ENCODE measurements around the gene ZHX3.
"Not testable (repeated sequence)": the region's sequence is repeated elsewhere in the genome, so short reads cannot be mapped to it uniquely, and the experiment has no call there.

Gene ZHX3

DNA sequence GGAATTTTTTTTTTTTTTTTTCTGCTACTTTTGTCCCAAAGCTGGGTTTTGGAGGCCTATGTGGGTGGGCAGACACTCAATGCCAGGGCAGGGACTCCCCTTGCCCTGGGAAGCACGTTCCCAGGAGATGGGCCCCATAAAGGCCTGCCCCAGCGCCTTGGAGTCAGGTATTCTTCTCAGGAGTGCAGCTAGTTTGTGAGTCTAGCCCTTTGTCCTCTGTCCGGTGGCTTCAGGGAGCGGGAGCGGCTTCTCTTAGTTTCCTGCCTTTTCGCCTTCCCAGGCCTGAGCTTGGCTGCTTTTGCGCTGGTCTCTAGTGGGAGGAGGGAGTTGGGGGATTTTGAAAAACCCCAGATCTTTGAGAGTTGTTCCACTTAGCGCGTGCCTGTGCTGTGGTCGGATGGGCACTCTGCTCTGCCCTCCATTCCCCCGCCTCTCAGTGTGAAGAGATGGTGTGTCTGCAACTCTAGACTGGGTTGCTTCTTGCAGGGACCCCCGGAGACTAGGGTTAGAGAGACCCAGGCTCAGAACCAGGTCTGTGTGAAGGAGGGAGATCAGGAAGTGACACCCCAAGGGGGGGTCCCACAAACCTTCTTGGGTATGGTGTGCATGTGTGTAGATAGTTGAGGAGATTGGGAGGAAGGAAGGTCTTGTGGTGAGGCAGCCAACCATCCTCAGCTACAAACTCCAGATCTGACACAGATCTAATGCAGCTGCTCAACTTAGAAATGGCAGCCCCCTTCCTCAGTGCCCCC, 178.9 kb downstream of the ZHX3 start:
- H3K27me3 Mint-ChIP-seq = no peaks in the 10 kb centered on the region
- H3K27ac Mint-ChIP-seq = peak overlapping the region; percentile 67
- H3K4me1 Mint-ChIP-seq = peaks cover 88% of the 10 kb centered on the region
- H3K36me3 Mint-ChIP-seq = no peaks in the 10 kb centered on the region
- no peaks in the 10 kb centered on the region for H3K9me3 Mint-ChIP-seq
- peak; percentile 1 for ATAC-seq
- peak overlapping the region; percentile 79 for H3K4me3 Mint-ChIP-seq

DNA sequence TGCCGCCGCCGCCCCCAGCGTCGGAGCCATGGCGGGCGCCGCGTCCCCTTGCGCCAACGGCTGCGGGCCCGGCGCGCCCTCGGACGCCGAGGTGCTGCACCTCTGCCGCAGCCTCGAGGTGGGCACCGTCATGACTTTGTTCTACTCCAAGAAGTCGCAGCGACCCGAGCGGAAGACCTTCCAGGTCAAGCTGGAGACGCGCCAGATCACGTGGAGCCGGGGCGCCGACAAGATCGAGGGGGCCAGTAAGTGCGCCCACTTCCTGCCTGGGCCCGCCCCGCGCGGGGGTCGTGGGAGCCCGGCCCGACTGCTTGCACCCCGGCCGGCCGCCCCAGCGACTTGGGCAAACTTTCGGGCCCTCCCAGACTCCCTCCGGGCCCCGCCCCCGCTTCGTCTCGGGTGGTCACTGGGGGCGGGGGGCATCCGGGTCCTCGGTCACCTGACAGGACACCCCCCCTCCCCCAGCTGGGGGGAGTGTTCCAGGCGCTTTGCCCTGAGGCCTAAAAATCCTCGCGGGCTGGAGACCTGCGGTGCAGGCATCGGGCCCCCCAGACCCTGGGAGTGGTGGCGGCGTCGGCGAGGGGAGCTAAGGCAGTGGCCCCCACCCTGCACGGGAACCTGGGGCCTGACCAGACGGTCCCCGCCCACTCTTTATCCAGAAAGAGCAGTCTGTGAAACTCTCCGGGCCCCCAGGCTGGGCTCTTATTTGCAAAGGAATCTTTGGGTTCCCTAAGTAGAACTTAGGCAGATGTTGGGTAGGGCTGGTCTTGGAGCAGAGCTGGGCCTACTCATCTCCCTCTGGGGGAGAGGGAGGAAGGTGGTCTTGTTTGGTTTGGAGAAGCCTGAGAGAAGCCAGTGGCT, 179.7 kb downstream of the ZHX3 start:
- peak; percentile 55 for ATAC-seq
- Mint-ChIP-seq H3K27me3 (no peaks in the 10 kb centered on the region), H3K4me1 (peaks cover 86% of the 10 kb centered on the region), H3K9me3 (no peaks in the 10 kb centered on the region), H3K27ac (peak overlapping the region; percentile 67), H3K36me3 (no peaks in the 10 kb centered on the region), H3K4me3 (peak overlapping the region; percentile 79)

DNA sequence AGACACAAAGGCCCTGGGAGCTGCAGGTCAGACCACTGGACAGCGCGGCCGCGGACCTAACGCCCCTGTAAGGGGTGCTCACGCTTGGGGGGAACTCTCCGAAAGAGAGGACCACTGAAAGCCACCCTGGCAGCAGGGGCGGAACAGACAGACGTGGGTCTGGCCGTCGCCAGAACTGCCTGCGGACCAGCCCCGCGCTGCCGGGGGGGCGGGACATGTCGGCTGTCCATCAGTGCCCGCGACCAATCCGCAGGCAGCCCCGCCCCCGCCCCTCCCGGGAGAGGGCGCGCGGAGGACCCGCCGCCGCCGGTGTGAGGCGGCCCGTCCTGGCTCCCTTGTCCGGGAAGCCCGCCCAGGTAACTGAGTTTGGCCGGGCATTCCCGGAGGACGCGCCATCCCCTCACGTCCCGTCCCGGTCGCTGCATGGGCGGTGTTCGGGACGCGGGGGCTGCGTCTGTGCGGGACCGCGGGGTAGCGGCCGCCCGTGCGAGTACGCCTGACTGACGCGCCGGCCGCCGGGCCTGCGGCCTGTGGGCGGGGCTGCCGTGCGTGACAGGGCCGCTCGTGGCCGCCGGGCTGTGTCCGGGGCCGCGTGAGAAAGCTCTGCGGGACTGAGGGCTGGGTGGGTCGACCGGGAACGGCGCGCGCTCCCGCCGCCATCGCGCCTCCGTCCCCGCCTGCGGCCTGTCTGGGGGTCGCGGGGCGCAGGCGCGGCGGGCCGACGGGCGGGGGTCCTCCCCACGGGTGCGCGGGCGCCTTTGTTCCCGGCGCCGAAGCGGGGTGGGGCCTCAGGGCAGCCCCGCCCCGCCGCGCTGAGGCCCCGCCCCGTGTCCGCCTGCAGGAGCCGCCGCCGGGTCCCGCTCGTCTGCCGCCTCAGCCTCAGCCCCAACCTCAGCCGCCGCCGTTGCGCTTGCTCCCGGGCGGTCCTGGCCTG, 180.6 kb downstream of the ZHX3 start, which contains the start of gene PLCG1:
Gene PLCG1, plus strand, starts transcription at position 864 of the 934 bp plus-strand sequence. CDS start 99 bp downstream, outside the sequence.
- Mint-ChIP-seq H3K27me3 (no peaks in the 10 kb centered on the region), H3K36me3 (no peaks in the 10 kb centered on the region), H3K4me1 (peaks cover 79% of the 10 kb centered on the region), H3K27ac (peak within 1 kb of the TSS; percentile 75), H3K4me3 (peak within 1 kb of the TSS; percentile 79), H3K9me3 (no peaks in the 10 kb centered on the region)
- ATAC-seq = peak; percentile 85

DNA sequence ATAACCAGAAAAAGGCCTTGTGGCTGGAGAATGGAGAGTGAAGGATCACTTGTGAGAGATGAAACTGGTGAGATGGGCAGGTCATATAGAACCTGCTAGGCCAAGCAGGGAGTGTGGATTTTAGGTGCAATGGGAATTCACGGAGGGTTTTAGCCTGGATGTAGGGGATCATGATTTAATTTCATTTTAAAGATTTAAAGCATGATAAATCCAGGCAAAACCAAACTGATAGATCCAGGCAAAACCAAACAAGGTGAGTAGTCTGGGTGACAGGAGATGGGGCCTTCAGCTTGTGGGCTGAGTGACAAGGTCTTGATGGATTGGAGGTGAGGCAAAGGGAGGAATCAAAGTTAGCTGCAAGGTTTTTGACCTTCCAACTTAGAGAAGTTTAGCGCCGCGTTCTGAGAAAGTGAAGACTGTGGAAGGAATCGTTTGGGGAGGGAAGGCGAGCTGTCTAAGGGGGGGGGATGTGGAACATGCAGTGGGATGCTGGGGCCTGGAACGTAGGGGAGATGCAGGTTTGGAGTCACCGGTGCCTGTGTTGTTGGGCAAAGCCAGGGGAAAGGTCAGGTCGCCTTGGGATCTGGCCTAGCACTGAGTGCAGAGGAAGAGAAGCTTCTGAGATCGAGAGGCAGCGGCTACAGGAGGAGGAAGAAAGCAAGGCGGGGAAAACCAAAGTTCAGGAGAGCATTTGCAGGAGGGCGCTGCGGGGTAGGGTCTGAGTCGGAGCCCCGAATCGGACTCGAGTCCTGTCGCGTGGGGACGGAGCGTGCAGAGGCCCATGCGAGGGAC, 181.4 kb downstream of the ZHX3 start:
- no peaks in the 10 kb centered on the region for H3K27me3 Mint-ChIP-seq
- H3K27ac Mint-ChIP-seq = peak overlapping the region; percentile 75
- H3K9me3 Mint-ChIP-seq = no peaks in the 10 kb centered on the region
- H3K4me3 Mint-ChIP-seq = peak overlapping the region; percentile 79
- H3K36me3 Mint-ChIP-seq = no peaks in the 10 kb centered on the region
- ATAC-seq = no peak
- peaks cover 79% of the 10 kb centered on the region for H3K4me1 Mint-ChIP-seq

DNA sequence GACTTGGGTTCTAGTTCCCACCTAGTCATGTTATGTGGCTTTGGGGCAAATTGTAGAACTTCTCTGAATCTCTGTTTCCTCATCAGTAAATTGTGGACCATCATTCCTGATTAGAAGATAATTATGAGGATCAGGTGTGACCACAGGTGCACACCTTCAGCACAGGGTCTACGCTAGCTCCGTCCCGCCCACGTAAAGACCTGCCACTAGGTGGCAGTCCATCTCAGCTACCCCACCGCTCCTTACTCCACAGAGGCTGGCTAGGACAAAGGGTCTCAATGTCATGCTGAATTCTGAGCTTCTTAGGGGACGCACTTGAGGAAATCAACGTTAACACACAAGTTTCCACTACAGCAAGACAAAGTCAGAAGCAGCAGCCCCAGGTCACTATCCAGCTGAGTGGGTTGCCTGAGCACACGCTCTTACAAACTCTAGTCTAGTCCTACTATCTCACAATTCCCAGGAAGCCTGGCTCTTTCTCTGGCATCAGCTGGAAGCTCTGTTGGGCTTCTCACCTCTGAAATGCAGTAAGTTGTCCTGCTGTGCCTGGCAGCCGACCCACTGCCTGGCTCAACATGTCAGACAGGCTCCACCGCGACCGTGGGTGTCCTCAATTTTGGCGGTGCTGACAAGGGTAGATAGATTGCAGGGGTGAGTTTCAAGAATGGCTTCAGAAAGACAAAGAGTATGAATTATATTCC, 182.2 kb downstream of the ZHX3 start:
- ATAC-seq = no peak
- H3K4me3 Mint-ChIP-seq = peak overlapping the region; percentile 79
- no peaks in the 10 kb centered on the region for H3K9me3 Mint-ChIP-seq
- H3K27me3 Mint-ChIP-seq = no peaks in the 10 kb centered on the region
- H3K27ac Mint-ChIP-seq = peak overlapping the region; percentile 75
- H3K36me3 Mint-ChIP-seq = no peaks in the 10 kb centered on the region
- peaks cover 73% of the 10 kb centered on the region for H3K4me1 Mint-ChIP-seq

DNA sequence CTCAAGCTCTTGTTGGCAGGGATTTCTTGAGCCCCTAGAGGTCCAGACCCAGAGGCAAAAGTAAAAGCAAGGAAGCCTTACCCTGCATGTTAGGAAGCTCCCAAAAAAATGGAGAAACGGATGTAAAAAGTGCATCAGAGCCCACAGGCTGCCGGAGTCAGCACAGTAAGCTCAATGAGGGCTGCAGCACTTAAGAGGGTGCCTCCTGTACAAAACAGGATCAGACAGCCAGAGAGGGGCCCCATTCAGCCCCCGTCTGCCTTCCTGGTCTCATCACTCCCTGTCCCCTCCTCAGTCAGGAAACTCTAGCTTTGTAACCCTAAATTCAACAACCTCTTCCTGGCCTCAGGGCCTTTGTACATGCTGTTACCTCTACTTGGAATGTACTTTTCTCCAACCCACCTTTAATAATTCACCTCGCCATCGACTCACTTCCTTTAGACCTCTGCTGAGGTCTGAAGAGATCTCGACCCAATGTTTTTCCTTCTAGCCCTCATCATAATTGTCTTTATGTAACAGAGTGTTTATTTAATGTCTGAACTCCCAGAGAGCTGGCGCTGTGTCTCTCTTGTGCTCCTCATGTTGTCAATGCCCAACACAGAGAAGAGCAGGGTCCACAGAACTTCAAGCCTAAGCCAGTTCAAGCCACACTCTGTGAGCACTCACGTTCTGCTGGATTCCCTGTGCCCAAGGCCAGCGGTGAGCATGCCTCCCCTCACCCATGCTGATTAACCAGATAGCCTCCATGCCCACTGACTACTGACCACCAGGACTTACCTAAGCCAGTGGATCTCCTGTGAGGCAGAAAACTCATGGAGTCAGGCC, 183.0 kb downstream of the ZHX3 start:
- Mint-ChIP-seq H3K9me3 (no peaks in the 10 kb centered on the region), H3K27me3 (no peaks in the 10 kb centered on the region), H3K4me3 (no peak overlapping the region), H3K27ac (peak overlapping the region; percentile 75), H3K4me1 (peaks cover 65% of the 10 kb centered on the region), H3K36me3 (no peaks in the 10 kb centered on the region)
- ATAC-seq = no peak

DNA sequence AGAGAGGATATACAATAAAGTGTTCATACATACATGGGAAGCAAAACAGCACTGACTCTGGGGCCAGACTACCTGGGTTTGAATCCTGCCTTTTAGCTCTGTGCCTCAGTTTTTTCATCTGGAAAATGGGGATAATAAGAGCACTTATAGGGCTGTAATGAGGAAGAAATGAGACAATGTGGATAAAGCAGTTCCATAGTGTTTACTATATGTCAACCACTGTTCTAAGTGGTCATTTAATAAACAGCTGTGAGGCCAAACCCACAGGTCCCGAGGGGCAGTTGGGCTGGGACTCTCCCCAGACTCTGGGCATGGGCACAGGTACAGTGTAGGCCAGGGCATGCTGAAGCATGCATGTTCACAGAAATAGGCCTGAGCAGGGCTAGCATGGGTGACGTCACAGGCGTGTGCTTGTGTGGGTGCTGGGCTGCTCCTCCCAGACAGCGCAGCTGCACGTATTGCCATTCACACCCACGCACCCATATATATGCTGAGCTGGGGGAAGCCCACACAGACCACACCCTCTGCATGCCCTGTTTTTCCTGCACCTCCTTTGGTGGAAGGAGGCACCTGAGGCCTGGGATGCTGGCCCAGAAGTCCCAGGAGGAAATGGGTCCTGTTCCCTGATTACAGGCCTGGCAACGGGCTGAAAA, 183.7 kb downstream of the ZHX3 start:
- H3K36me3 Mint-ChIP-seq = no peaks in the 10 kb centered on the region
- no peaks in the 10 kb centered on the region for H3K27me3 Mint-ChIP-seq
- peaks cover 57% of the 10 kb centered on the region for H3K4me1 Mint-ChIP-seq
- no peak overlapping the region for H3K4me3 Mint-ChIP-seq
- H3K27ac Mint-ChIP-seq = peak overlapping the region; percentile 75
- no peaks in the 10 kb centered on the region for H3K9me3 Mint-ChIP-seq
- ATAC-seq = peak; percentile 47

DNA sequence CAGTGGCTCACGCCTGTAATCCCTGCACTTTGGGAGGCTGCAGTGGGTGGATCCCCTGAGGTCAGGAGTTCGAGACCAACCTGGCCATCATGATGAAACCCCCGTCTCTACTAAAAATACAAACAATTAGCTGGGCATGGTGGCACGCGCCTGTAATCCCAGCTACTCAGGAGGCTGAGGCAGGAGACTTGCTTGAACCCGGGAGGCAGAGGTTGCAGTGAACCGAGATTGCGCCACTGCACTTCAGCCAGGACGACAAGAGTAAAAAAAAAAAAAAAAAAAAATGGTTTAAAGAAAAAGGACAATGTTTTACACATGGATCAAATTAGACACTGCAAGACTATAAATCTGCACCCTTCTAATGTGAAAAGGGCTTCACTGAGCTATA, 185.1 kb downstream of the ZHX3 start:
- not testable (repeated sequence) for H3K9me3 Mint-ChIP-seq, H3K36me3 Mint-ChIP-seq, H3K27me3 Mint-ChIP-seq, ATAC-seq, H3K4me3 Mint-ChIP-seq
- Mint-ChIP-seq H3K27ac (peak overlapping the region; percentile 59), H3K4me1 (peaks cover 48% of the 10 kb centered on the region)

DNA sequence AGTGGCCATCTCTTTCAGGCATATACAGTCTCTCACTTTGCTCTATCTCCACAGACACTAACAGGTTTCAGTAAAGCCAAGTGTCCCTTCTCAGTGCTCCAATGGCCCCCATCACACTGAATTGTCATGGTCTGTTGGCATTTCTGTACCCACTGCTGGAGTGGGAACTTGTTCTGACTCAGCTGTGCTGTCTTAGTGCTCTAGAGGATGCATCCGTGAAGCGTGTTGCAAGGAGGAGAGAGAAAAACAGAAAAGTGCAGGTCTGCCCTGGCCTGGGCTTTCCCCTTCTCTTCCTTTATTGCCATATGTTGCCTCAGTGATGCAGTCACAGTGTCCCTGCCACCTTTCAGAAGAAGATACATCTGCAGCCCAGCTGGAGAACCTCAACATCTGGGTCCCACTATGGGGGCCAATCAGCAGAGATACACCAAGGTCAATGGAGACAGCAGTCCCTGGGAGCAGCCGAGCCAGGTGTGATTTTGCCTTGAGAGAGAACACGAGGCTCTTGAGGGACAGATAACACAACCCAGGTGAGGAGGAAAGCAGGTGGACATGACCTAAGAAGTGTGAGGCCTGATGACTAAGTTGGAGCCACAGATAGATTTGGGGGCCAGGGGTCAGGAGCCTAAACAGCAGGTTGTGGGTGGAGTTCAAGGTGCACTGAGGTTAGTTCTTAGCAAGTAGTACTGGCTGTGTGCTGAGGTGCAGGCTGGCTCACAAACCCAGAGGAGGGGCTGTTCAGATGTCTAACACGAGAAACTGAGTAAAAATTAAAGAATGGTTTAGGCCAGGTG, 185.7 kb downstream of the ZHX3 start:
- peaks cover 48% of the 10 kb centered on the region for H3K4me1 Mint-ChIP-seq
- H3K27me3 Mint-ChIP-seq = no peaks in the 10 kb centered on the region
- peaks cover 9% of the 10 kb centered on the region for H3K36me3 Mint-ChIP-seq
- peak overlapping the region; percentile 59 for H3K27ac Mint-ChIP-seq
- no peaks in the 10 kb centered on the region for H3K9me3 Mint-ChIP-seq
- no peak overlapping the region for H3K4me3 Mint-ChIP-seq
- ATAC-seq = peak; percentile 73

All from stimulated activated memory B cell treated with anti-CD40 and anti-IgM and Interleukin-4, amounts not matched to agents 10 μg/mL and 1 μg/mL and 100 μg/mL, for 72 hours (primary cell).